Stomach (tissue), 9 donors: ENCODE results near the gene ESM1. TPM values are rescaled to one million over a fixed set of nuclear protein-coding genes. Genes with fewer than 3 reads are reported as not detected.
A peak's percentile ranks its signal among the peaks of the same experiment; 100 is the strongest.

ENCODE experiments used
- DNase-seq, 2 donors: peaks; one replicate each; pipeline versions ENCODE4 v3.0.0 to v3.0.0-alpha.2; 2013 to 2019
- H3K27ac ChIP-seq, 5 donors: fragments of 200-600 bp in 4 of 5; sonication (generic) in 4 of 5; one replicate each; pipeline ENCODE4 v1.5.1; 2013 to 2019; ENCODE audit warnings: mild to moderate bottlenecking in 1 of 5, moderate library complexity in 1 of 5
- H3K27me3 ChIP-seq, 3 donors: fragments of 200-600 bp; sonication (generic); one replicate each; pipeline ENCODE4 v1.5.1; 2017 to 2019; ENCODE audit warnings: mixed run types in 1 of 3
- H3K36me3 ChIP-seq, 4 donors: fragments of 200-600 bp; sonication (generic); 1 replicate in 3 of 4; 2 replicates in 1 of 4; pipeline ENCODE4 v1.5.1; 2016 to 2019
- H3K4me1 ChIP-seq, 4 donors: fragments of 200-600 bp; sonication (generic); one replicate each; pipeline ENCODE4 v1.5.1; 2016 to 2019
- H3K4me3 ChIP-seq, 4 donors: fragments of 200-600 bp; sonication (generic) in 3 of 4; one replicate each; pipeline ENCODE4 v1.5.1; 2016 to 2019; ENCODE audit warnings: mild to moderate bottlenecking in 1 of 4
- H3K9me3 ChIP-seq, 4 donors: fragments of 200-600 bp; sonication (generic); one replicate each; pipeline ENCODE4 v1.5.1; 2016 to 2019
- EP300 ChIP-seq: sonication (generic); formaldehyde crosslinking; IDR thresholded peaks from one replicate; pipeline ENCODE4 v1.6.1; 2017; ENCODE audit warnings: antibody characterized with exemption
- POLR2A ChIP-seq, 4 donors: fragments of 450-650 bp; IDR thresholded peaks; one replicate each; pipeline ENCODE4 v1.6.1; 2016; ENCODE audit warnings: antibody characterized with exemption in 4 of 4, control low read depth in 2 of 4, mild to moderate bottlenecking in 1 of 4, moderate library complexity in 1 of 4
- POLR2AphosphoS5 ChIP-seq, 3 donors: sonication (generic); formaldehyde crosslinking; IDR thresholded peaks; one replicate each; pipeline ENCODE4 v1.6.1; 2016; ENCODE audit warnings: antibody characterized with exemption in 3 of 3
- WGBS, 5 donors: extraction: QIAGEN DNeasy Blood & Tissue Kit in 3 of 5; methylation state at CpG; one replicate each; pipeline versions ENCODE4 v1.1.5 to v1.1.7; 2013 to 2018; 5-methylcytosine and 5-hydroxymethylcytosine counted together
- intact Hi-C: fragments of 100-400 bp; cut with DNase I; formaldehyde crosslinking; loops from one replicate; pipeline ENCODE4 v1.15.1; 2023; ENCODE audit warnings: low total_unique reads
- polyA plus RNA-seq, 3 donors: library from polyadenylated mRNA; stranded (reverse); fragments of 200-250 nt; gene quantifications; one replicate each; pipeline ENCODE4 v1.2.3, GENCODE V29; 2013
- total RNA-seq, 5 donors: library from RNA; depleted of rRNA; stranded (reverse); fragments of >200 nt; gene quantifications; one replicate each; pipeline versions ENCODE4 v1.1.0 to v1.2.3, GENCODE V29; 2014 to 2016
- TF ChIP-seq, protein P1 (sequence below), 7 experiments: fragments of 450-650 bp in 4 of 7; fragments of 200-600 bp in 3 of 7; sonication (generic) in 3 of 7; IDR thresholded peaks; one replicate each; pipeline ENCODE4 v1.5.1; 2016 to 2019; ENCODE audit warnings: antibody characterized with exemption in 7 of 7, control low read depth in 2 of 7, mild to moderate bottlenecking in 1 of 7
- donor health status: healthy with polysubstance abuse.
- donor health status: Bipolar disorder and iron deficiency.
- donor health status: healthy.

The ESM1 gene
- total and polyA plus RNA-seq, 8 donors = 0.15 to 0.61 (median 0.56) TPM; not detected in 4

DNA sequence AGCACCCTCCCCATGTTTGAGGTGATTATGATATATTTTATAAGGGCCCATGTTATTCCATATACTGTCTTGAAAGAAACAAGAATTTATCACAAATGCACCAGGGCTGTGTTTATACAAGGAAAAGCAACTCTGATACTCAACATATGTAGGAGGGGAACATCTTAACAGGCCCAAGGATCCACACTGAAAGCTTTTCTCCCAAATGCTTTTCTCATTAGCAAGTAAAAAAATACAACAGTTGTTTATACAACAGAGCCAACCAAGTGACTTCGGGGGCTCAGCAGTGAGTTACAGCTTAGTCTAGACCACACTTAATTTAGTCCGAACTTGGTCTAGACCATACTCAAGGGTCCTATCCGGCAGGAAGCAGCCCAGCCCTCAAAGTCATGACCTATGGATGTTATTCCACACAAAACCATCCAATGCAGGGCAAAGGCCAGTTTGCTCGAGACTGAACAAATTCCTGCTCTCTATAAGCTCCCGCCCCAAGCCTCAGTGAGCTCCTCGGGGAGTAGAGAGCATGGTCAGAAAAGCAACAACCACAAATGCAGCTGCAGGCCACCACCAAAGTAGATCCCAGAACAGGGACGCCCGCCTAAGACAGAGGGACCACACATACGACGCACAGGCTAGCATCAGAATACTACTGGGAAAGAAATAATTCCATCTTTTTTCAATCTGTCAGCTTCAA, 45.4 kb upstream of the ESM1 start:
- TF ChIP-seq EP300 (no peak), POLR2A (IDR thresholded peaks at IDR 0.05) (no peak), POLR2AphosphoS5 (IDR thresholded peaks at IDR 0.05) (no peak)
- TF ChIP-seq, protein P1, sequence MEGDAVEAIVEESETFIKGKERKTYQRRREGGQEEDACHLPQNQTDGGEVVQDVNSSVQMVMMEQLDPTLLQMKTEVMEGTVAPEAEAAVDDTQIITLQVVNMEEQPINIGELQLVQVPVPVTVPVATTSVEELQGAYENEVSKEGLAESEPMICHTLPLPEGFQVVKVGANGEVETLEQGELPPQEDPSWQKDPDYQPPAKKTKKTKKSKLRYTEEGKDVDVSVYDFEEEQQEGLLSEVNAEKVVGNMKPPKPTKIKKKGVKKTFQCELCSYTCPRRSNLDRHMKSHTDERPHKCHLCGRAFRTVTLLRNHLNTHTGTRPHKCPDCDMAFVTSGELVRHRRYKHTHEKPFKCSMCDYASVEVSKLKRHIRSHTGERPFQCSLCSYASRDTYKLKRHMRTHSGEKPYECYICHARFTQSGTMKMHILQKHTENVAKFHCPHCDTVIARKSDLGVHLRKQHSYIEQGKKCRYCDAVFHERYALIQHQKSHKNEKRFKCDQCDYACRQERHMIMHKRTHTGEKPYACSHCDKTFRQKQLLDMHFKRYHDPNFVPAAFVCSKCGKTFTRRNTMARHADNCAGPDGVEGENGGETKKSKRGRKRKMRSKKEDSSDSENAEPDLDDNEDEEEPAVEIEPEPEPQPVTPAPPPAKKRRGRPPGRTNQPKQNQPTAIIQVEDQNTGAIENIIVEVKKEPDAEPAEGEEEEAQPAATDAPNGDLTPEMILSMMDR (IDR thresholded peaks at IDR 0.05) = no peak
- Histone ChIP-seq H3K9me3 (no peaks in the 10 kb centered on the region), H3K36me3 (no peaks in the 10 kb centered on the region), H3K4me3 (no peak overlapping the region), H3K4me1 (no peaks in the 10 kb centered on the region), H3K27ac (no peak overlapping the region), H3K27me3 (no peaks in the 10 kb centered on the region)
- 53 to 70% (median 66%) methylated on average over 10 of the region's 10 CpGs for WGBS, 5 donors
- intact Hi-C loops = no loop called here
- no peak for DNase-seq

DNA sequence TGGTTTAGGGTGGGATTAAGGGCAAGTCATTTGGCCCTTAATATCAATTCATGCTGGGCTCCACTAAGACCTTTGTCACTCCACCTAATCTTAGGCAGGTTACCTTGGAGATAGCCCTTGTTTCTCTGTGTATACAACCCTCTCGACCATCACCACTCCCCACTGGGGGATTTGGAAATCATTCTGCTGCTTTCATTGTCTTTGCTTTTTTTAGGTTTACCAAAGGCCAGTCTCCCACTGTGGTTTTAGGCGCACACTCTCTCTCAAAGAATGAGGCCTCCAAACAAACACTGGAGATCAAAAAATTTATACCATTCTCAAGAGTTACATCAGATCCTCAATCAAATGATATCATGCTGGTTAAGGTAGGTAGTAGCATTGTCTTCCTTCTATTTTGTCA, 44.8 kb upstream of the ESM1 start:
- Histone ChIP-seq H3K9me3 (no peaks in the 10 kb centered on the region), H3K27me3 (no peaks in the 10 kb centered on the region), H3K4me1 (no peaks in the 10 kb centered on the region), H3K27ac (no peak overlapping the region), H3K36me3 (no peaks in the 10 kb centered on the region), H3K4me3 (no peak overlapping the region)
- no peak for DNase-seq
- TF ChIP-seq POLR2AphosphoS5 (IDR thresholded peaks at IDR 0.05) = no peak
- no peak for TF ChIP-seq POLR2A (IDR thresholded peaks at IDR 0.05)
- TF ChIP-seq EP300 = no peak
- TF ChIP-seq, protein P1 (IDR thresholded peaks at IDR 0.05) = no peak
- intact Hi-C loops = no loop called here
- WGBS, 5 donors = 59 to 75% (median 67%) methylated on average over 2 of the region's 2 CpGs

DNA sequence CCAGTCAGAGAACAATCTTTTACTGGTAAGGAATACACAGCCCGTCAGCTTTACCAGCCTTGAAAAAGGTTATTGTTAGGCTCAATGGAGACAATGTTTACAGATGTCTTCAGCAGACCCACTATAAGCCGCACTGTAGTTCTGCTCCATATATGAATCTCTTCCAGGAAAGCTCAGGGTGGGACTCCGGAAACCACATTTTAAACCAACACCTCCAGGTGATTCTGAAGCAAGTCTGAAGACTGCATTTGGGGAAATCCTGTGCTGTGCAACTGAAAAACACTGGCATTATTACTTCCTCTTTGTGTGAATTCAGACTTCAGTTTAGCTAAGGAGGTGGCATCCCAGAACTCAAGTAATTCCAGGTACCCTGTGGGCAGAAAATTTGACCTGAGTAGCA, 42.2 kb upstream of the ESM1 start:
- intact Hi-C loops = no loop called here
- no peaks in the 10 kb centered on the region for H3K36me3 ChIP-seq
- 77 to 82% (median 79%) methylated on average over 3 of the region's 3 CpGs for WGBS, 5 donors

DNA sequence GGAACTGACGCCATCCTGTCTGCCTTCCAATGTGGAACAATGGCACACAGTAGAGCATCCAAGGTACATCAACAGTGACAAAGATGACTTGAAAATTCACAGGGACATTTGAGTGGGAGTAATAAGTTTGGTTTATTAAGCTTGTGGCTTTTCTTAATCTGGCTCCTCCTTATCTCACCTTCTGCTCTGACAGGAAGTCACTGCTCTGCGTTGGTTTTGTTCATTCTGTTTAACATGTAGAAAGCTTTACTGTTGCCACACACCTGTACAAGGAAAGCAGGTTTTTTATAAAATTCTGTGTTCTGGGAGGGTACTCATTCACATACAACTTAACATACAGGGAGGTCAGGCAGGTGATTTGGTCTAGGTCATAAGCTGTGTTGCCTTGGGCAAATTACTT, 37.1 kb upstream of the ESM1 start:
- no peak overlapping the region for H3K27ac ChIP-seq
- H3K4me1 ChIP-seq = peaks cover 0 to 10% (median 0%) of the 10 kb centered on the region in 4 donors
- no peaks in the 10 kb centered on the region for H3K27me3 ChIP-seq
- H3K36me3 ChIP-seq = no peaks in the 10 kb centered on the region
- H3K9me3 ChIP-seq = no peaks in the 10 kb centered on the region
- intact Hi-C loops = no loop called here
- H3K4me3 ChIP-seq = no peak overlapping the region
- TF ChIP-seq EP300 = no peak
- peak in 1 of 2 donors; percentile 26 for DNase-seq
- WGBS, 5 donors = 29 to 58% (median 50%) methylated on average over 2 of the region's 2 CpGs

More for the DNA sequence above, 42.2 kb upstream of the ESM1 start:
- Histone ChIP-seq H3K9me3 (no peaks in the 10 kb centered on the region), H3K4me3 (no peak overlapping the region), H3K27ac (no peak overlapping the region), H3K4me1 (no peaks in the 10 kb centered on the region), H3K27me3 (no peaks in the 10 kb centered on the region)
- DNase-seq = peak in 1 of 2 donors; percentile 20
- TF ChIP-seq EP300 = no peak

DNA sequence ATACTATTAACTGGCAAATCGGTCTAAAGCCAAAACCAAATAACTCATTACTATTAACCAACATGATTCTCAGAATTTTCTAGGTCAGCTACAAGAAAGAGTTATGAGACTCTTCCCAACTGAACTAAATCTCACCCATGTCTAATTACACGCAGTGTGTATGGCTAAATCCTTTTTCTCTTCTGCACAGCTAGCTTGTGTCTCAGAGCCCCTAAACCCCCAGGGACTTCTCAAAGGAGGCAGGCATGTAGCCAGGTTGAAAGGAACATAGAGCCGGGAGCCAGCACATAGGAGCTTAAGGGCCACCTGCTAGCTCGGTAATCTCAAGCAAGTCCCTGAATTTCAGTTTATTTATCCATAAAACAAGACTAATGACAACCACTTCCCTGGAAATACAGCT, 36.4 kb upstream of the ESM1 start:
- intact Hi-C loops = no loop called here
- Histone ChIP-seq H3K36me3 (no peaks in the 10 kb centered on the region), H3K27ac (no peak overlapping the region), H3K9me3 (no peaks in the 10 kb centered on the region), H3K4me3 (no peak overlapping the region), H3K4me1 (peaks cover 0 to 10% (median 0%) of the 10 kb centered on the region in 4 donors), H3K27me3 (no peaks in the 10 kb centered on the region)
- 65 to 84% (median 71%) methylated on average over 4 of the region's 4 CpGs for WGBS, 5 donors
- no peak for DNase-seq
- TF ChIP-seq POLR2AphosphoS5 (IDR thresholded peaks at IDR 0.05) (no peak), EP300 (no peak), POLR2A (IDR thresholded peaks at IDR 0.05) (no peak)
- TF ChIP-seq, protein P1 (IDR thresholded peaks at IDR 0.05) = no peak
